Frontal cortex (tissue), 4 donors: ENCODE measurements around the gene FOXO6. TPM values are rescaled to one million over a fixed set of nuclear protein-coding genes. Genes with fewer than 3 reads are reported as not detected.

Source experiments
- DNase-seq, 2 donors: peaks; one replicate each; pipeline ENCODE4 v3.0.0; 2012; ENCODE audit warnings: low spot score in 2 of 2
- FAIRE-seq: peaks from 2 replicates; lab custom pipeline; 2012; peaks lifted over from hg19 to GRCh38; lab: Jason Lieb, UNC
- total RNA-seq: library from RNA; depleted of rRNA; stranded (reverse); fragments of >200 nt; gene quantifications from one replicate; pipeline ENCODE4 v1.2.3, GENCODE V29; 2014
- donor health status: control.
- donor health status: control.
- donor health status: control.

Gene FOXO6
- total RNA-seq, 1 donor from 2014 or later: 3.7 TPM

DNA sequence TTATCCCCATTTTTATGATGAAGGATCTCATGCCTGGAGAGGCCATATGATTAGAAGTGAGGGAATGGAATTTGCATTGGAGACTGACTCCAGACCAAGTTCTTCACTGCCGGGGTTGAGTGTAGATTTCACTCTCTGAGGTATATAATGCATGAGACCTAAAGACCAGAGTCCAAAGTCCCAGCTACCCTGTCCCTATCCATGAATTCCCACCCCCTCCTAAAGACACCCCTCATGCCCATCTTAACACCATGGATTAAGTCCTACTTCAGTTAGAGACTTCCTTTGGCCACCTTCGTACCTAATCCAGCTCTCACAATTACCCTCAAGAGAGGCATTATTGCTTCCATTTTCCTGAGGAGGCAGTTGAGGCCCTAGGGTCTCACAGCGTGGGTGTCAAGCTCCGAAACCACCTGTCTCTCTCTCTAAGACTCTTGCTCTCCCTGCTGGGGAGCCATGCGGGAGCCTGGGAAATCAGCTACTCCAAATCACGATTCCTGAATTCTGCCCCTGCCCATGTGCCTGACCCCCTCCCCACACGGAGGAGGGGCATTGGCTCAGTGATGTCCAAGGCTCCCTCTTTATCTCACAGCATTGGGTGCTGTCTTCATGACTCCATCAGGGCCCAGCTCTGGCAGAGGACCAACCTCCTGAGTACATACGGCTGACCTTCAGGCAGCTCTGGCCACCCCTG is 11.7 kb upstream of the FOXO6 start:
- no peak for DNase-seq
- FAIRE-seq: no peak

DNA sequence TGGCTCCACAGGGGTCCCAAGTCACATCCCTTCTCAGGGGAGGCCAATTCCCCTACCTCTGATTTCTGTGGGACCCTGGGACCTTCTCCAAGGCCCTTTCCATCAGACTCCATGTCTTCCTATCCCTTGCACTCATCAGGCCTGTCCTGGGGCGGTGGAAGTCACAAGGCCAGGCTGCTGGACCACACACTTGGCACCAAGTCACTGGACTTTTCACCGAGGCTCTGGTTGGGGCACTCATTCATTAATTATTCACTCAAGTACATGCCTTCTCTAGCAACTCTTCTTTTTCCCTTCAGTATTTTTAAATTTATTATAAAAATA is 11.2 kb upstream of the FOXO6 start:
- no peak for FAIRE-seq
- DNase-seq: no peak

DNA sequence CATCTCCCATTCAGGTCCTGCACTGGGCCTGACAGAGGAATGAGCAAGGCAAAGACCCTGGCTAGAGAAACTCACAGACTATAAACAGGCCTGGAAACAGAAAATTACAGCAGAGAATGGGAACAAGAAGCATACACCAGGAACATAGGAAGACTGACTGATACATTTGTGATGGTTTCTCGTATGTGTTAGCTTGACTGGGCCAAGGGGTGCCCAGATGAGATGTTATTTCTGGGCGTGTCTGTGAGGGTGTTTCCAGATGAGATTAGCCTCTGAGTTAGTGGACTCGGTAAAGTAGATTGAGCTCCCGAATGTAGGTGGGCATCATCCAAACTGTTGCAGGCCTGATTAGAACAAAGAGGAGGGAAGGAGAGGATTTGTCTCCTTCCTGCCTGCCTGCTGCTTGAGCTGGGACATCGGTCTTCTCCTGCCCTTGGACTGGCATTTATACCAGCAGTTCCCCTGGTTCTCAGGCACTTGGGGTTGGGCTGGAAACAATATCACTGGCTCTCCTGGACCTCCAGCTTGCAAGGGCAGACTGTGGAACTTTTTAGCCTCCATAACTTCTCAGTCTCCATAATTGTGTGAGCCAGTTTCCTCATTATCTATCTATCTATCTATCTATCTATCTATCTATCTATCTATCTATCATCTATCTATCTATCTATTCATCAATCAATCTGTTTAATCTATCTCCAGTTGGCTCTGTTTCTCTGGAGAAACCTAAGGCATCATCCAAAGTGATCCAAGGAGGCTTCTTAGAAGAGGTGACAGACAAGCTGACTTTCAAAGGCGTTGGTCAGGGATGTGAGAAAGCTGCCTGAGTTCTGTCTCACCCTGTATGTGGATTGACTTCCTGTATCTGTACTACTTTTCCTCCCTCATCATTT is 9.7 kb upstream of the FOXO6 start:
- no peak for FAIRE-seq
- no peak for DNase-seq

DNA sequence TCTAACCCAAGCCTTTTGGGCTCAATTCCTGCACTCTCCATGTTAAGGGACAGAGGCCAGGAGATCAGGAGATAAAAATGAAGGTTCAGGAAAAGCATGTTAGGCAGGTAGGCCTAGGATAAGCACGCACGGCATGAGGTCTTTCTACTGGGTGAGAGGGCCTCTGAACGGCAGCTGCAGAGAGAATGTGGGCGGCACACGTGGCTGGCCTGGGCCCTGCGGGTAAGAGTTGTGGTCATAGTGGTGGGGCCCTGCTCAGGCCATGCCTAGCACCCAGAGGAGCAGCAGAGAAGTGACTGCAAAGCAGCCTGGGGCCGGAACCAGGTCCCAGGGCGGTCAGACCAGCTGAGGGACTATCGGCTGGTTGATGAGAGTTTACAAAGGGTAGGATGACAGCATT is 7.5 kb upstream of the FOXO6 start:
- DNase-seq (no peak), FAIRE-seq (no peak)

DNA sequence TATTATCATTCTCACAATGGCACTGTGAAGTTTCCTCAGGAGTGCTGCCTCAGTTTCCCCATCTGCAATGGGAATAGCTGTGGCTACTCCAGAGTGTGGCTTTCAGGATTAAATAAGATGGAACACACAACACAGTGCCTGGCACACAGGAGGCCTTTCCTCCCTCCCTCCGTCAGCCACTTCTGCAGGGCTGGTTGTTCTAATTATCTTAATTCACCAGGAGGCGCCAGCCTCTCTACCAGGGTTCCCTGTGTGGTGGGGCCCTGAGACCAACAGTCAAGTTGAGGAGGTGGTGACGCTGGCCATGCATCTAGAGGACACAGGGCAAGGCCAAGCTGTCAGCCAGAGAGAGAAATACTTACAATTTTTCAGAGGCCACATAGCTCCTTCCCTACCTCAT is 6.3 kb upstream of the FOXO6 start:
- no peak for FAIRE-seq
- no peak for DNase-seq

DNA sequence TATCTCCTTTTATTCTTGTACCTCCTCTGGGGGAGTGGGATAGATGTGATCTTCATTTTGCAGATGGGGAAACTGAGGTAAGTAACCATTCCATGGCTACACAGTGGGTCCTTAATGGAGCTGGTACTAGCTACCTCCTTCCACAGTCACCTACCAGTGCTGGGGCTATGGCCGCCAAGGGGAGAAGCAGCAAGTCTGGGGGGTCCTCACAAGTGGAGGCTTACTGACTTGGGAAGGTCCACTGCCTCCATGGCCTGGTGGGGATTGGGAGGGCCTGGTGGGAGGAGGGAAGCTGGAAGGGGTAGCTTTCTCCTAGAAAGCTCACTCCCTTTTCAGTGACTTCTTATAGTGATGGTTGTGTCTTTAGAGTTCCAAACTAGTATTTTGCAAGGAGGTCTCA is 5.9 kb upstream of the FOXO6 start:
- no peak for DNase-seq
- FAIRE-seq: no peak

DNA sequence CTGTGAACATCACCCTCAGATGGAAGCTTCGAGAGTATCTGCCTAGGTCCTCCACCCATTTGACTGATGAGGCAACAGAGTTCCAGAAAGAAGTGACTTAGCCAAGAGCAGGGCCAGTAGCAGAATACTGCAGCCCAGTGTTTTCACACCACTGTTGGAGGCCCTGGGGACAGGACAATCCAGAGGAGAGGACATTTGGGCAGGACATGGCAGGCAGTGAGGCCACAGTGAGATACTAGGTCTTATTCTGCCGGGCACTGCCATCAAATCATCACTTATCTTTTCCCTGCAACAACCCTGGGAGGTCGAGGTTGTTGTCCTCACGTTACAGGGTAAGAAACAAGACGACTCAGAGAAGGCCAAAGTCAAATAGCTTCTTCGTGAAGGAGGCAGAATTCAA is 5.5 kb upstream of the FOXO6 start:
- FAIRE-seq (no peak), DNase-seq (no peak)

GRCh38 chr1:41356752-41357151 is 4.5 kb upstream of the FOXO6 start:
- FAIRE-seq (no peak), DNase-seq (no peak)

DNA sequence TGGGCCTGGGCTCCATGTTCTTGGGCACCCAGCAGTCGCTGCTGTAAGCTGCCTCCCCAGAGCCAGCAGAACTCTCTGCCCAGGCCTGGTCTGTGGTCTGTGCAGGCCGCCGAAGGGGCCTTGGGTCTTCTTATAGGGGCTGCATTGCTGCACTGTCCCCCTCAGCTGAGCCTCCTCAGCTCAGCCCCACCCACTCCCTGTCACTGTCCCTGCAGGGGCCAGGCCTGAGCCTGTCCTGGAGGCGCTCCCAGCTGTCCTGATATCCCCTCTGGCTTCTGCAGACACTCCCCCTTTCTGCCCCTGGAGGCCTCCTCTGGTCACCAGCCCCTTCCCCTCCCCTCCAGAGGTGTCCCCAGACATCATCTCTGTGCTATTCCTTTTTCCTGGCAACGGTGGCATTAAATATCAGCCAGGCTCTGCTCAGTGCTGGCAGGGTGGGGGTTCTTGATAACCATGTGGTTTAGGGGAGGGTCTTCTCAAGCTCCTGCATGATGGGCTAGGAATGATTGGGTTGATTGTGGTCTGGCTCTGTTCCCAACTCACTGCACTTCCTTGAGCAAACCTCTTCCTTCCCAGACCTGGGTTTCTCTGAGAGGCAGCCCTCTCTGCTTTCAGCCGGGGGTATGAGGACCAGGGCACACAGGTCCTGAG is 3.7 kb upstream of the FOXO6 start:
- no peak for DNase-seq

DNA sequence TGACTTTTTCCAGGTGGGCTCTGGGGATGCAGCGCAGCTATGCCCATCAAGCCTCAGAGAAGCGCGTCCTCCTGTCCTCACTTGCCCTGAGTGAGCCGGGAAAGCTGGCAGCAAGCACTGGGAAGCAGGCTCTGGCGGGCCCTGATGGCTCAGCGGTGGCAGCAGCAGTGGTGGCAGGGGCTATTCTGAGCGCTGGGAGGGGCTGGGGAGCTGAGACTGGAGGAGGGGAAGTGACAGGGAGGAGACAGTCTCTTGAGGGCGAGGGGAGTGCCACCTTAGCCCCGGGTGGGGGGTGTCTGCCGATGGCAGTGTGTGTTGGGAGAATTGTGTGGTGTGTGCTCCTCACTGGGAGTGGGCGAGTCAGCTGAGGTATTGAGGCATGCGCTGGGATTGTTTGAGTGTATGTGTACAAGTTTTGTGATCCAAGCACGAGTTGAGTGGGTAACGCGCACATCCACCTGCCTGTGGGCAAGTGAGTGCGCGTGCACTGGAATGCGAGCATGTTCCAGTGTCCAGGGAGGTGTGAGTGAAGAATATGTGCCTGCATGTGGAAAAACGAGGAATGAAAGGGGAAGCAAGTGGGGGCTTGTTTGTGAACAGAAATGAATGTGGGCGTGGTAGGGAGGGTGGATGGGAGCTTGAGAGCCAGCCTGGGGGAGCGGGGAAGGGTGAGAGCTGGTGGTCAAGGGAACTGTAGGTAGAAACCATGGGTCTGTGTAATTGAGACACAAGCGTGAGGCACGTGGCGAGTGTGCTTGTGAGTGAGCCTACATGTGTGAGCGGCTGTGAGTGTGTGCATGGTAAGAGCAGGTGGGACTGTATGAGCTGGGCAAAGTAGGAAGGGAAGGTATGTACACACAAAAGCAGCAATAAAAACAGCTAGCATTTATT is 2.9 kb upstream of the FOXO6 start:
- peak in 1 of 2 donors; percentile 28 for DNase-seq
- no peak for FAIRE-seq

More for the DNA sequence above, 3.7 kb upstream of the FOXO6 start:
- no peak for FAIRE-seq

DNA sequence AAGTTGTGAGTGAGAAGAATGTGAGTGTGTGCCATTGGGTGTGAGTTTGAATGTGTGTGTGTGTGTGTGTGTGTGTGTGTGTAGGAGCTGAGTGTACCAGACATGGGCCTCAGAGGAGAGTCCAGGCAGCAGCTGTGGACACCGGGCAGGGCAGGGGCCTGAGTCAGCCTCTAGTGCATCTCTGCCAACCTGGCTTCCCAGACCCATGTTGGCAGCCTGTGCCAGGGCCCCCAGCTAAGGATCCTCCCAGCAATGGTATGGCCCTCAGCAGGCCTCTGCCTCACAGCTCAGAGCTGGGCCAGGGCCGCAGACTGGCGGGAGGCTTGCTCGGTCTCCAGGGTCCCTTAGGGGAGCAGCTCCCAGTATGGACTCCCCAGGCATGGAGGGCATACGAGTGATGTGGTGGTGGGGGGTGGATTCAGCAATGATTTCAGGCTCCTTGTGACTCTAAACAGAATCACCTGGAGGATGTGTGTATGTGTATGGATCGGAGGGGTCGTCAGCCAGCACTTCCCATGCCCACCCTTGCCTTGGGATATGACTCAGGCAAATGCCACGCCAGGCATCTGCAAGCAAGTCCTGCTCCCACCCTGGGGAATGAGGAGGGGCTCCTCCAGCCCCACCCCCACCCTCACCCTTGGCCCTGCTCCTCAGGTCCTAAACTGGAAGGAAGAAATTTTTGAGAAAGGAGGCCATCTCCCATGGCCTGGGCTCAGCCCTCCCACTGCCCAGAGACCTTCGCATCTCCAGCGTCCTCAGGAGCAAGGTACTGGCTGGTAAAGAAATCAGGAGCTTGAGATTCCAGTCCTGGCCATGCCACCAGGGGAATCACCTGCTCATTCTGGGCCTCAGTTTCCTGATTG is 1.8 kb upstream of the FOXO6 start:
- no peak for FAIRE-seq
- peak in 1 of 2 donors; percentile 12 for DNase-seq

GRCh38 chr1:41360074-41360785 is 1.0 kb upstream of the FOXO6 start:
- FAIRE-seq: no peak

GRCh38 chr1:41361495-41362356 is 492 bp downstream of the FOXO6 start:
- DNase-seq (peak; percentile 43 to 66), FAIRE-seq (no peak)

More at GRCh38 chr1:41360074-41360785, 1.0 kb upstream of the FOXO6 start:
- DNase-seq: no peak

DNA sequence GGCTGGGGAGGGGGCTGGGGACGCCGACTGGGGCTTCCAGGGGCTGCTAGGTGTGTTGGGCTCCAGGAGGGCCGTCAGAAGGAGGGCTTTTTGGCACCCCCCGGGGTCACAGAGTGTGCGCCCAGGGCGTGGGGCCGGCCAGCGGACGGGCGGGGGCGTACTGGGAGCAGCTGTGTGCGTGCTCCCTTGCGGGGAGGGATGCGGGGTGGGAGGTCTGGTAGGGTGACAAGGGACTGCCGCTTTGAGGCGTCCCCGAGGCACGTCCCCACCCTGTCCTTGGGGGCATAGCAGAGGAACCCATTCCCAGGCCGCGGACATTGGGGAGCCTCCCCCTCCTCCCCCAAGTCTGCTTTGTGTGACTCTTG is 1.1 kb downstream of the FOXO6 start:
- FAIRE-seq (no peak), DNase-seq (peak; percentile 35 to 43)

GRCh38 chr1:41362749-41363590 is 1.7 kb downstream of the FOXO6 start:
- DNase-seq: peak; percentile 10 to 21

GRCh38 chr1:41363591-41364320 is 2.5 kb downstream of the FOXO6 start:
- no peak for FAIRE-seq

More at GRCh38 chr1:41362749-41363590, 1.7 kb downstream of the FOXO6 start:
- FAIRE-seq: no peak

More at GRCh38 chr1:41363591-41364320, 2.5 kb downstream of the FOXO6 start:
- DNase-seq: peak; percentile 10 to 22
